Upper lobe of right lung (tissue), 1 donor: ENCODE data around the gene RBM10. TPM values are rescaled to one million over a fixed set of nuclear protein-coding genes. Genes with fewer than 3 reads are reported as not detected.

ENCODE experiments used
- ATAC-seq: fragments of 200-7000 bp; cut with Tn5 transposase; one replicate; pipeline ENCODE4 v1.9.1; 2020; ENCODE audit warnings: mild to moderate bottlenecking, moderate library complexity
- DNase-seq: peaks from one replicate; pipeline ENCODE4 v3.0.0-alpha.2; 2020
- H3K27ac ChIP-seq: fragments of 200-600 bp; one replicate; pipeline ENCODE4 v1.8.0; 2022
- H3K27me3 ChIP-seq: fragments of 200-600 bp; one replicate; pipeline ENCODE4 v1.8.0; 2022; ENCODE audit warnings: mild to moderate bottlenecking
- H3K36me3 ChIP-seq: fragments of 200-600 bp; one replicate; pipeline ENCODE4 v1.8.0; 2022
- H3K4me1 ChIP-seq: fragments of 200-600 bp; one replicate; pipeline ENCODE4 v1.8.0; 2022
- H3K4me3 ChIP-seq: fragments of 200-600 bp; one replicate; pipeline ENCODE4 v1.8.0; 2022; ENCODE audit warnings: mild to moderate bottlenecking
- H3K9me3 ChIP-seq: fragments of 200-600 bp; one replicate; pipeline ENCODE4 v1.8.0; 2022
- intact Hi-C: fragments of 100-400 bp; cut with DNase I; formaldehyde crosslinking; loops from one replicate; pipeline ENCODE4 v1.11.0; 2022
- total RNA-seq: library from RNA; stranded (reverse); fragmentation: NEBNext Ultra II Directional; extraction: Animal tissue kit (Norgen Biotek cat#: 25700); gene quantifications from one replicate; pipeline ENCODE4 v1.2.1, GENCODE V29; 2021
- TF ChIP-seq, protein P1 (sequence below): fragments of 200-600 bp; IDR thresholded peaks from one replicate; pipeline ENCODE4 v1.8.0; 2022; ENCODE audit warnings: antibody characterized with exemption
- donor health status: DM: no; HTN: yes; CAD: no; lungs with severe emphysema.

The RBM10 gene
- total RNA-seq, 1 donor from 2014 or later = 31.9 TPM

DNA sequence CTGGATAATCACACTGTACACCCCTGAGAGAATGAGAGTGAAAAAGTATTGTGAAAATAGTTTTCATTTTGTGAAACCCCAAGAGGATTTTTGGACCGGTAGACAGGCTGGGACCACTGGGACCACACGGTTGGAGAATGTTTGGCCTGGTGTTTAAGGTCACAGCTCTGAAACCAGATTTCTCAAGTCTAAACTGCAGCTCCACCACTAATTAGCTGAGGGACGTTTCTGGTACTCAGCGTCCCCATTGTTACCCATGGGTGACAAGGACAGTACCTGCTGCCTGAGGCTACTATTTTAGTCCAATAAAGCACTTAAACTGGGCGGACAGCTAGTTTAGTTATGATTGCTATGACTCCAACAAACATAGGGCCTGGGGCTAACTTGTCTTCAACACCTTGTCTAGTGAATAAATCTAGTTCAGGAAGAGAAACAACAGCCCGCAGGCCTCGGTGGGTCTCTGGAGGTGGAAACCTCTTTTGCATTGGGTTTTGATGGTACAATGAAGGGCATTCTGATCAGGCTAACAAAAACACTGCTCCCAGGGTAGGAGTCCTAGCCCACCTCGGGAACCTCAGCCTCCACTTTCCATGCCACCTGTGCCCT is 87.3 kb downstream of the RBM10 start:
- intact Hi-C loops = no loop called here
- DNase-seq = no peak

GRCh38 chrX:47232803-47233332 is 87.8 kb downstream of the RBM10 start, which contains the start of gene USP11:
Gene USP11 (plus strand): TSS chrX:47233009. CDS start chrX:47233044, 35 bp downstream.
- Histone ChIP-seq H3K4me3 (peak within 1 kb of the TSS; percentile 60), H3K27me3 (no peaks in the 10 kb centered on the region), H3K9me3 (no peaks in the 10 kb centered on the region), H3K36me3 (peaks cover 11% of the 10 kb centered on the region), H3K4me1 (peaks cover 5% of the 10 kb centered on the region), H3K27ac (peak within 1 kb of the TSS; percentile 97)
- intact Hi-C loops = no loop called here
- ATAC-seq (peak; percentile 44), DNase-seq (peak; percentile 77)
- TF ChIP-seq, protein P1, sequence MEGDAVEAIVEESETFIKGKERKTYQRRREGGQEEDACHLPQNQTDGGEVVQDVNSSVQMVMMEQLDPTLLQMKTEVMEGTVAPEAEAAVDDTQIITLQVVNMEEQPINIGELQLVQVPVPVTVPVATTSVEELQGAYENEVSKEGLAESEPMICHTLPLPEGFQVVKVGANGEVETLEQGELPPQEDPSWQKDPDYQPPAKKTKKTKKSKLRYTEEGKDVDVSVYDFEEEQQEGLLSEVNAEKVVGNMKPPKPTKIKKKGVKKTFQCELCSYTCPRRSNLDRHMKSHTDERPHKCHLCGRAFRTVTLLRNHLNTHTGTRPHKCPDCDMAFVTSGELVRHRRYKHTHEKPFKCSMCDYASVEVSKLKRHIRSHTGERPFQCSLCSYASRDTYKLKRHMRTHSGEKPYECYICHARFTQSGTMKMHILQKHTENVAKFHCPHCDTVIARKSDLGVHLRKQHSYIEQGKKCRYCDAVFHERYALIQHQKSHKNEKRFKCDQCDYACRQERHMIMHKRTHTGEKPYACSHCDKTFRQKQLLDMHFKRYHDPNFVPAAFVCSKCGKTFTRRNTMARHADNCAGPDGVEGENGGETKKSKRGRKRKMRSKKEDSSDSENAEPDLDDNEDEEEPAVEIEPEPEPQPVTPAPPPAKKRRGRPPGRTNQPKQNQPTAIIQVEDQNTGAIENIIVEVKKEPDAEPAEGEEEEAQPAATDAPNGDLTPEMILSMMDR = no peak

More for the DNA sequence above, 87.3 kb downstream of the RBM10 start:
- peak overlapping the region; percentile 60 for H3K4me3 ChIP-seq
- TF ChIP-seq, protein P1 = no peak
- ATAC-seq = no peak
- H3K27ac ChIP-seq = peak overlapping the region; percentile 97
- H3K36me3 ChIP-seq = peaks cover 16% of the 10 kb centered on the region
- peaks cover 5% of the 10 kb centered on the region for H3K4me1 ChIP-seq
- H3K27me3 ChIP-seq = no peaks in the 10 kb centered on the region
- no peaks in the 10 kb centered on the region for H3K9me3 ChIP-seq

DNA sequence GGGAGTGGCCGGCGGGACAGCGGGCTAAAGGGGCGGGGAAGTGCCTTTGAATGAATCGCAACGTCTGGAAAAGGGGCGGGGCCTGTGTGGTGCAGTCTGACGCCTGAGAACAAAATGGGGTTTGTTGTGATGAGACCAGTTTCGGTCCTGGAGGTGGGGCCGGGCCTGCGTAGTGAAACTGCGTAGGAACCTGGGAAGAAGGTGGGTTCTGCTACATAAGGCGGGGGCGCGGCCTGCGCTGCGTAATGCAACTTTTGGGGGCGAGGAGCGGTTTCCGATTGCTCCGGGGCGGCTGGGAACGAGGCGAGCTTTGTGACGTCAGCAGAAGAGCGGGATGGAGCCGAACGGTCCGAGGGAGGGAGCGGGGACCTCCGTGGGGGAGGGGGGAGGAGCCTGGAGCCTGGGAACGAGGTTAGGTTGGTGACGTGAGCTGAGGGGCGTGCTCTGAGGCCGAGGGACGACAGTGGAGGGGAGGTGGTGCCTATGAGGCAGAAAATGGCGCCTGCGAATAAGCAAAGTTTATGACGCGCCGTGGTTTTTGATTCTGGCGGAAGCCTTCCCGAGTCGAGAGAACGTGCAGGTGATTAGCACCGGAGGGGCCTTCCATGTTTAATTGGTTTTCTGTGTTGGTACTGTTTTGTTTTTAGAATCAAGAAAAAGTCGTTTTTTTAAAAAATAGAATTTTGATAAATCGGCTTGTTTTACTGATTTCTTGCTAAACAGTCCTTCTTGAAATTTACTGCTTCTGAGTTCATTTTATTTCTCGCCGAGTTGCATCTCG is 88.5 kb downstream of the RBM10 start:
- peak; percentile 97 for ATAC-seq
- peak overlapping the region; percentile 60 for H3K4me3 ChIP-seq

DNA sequence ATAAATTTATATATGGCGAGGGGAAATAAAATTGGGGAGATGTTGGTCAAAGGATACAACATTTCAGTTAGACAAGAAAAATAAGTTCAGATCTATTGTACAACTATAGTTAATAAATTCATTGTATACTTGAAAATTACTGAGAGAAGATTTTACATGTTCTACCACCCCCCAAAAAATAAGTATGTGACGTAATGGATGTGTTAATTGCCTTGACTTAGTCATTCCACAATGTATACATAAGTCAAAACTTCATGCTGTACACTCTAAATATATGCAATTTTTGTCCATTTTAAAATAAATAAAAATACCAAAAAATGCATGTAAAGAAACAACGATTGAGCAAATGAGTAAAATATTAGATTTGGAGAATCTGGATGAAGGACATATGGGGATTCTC is 89.6 kb downstream of the RBM10 start:
- intact Hi-C loops = no loop called here
- no peaks in the 10 kb centered on the region for H3K9me3 ChIP-seq
- peak overlapping the region; percentile 97 for H3K27ac ChIP-seq
- H3K4me3 ChIP-seq = peak overlapping the region; percentile 60
- TF ChIP-seq, protein P1 = no peak
- ATAC-seq (no peak), DNase-seq (no peak)
- H3K27me3 ChIP-seq = no peaks in the 10 kb centered on the region
- H3K4me1 ChIP-seq = peaks cover 5% of the 10 kb centered on the region
- H3K36me3 ChIP-seq = no peaks in the 10 kb centered on the region

More for the DNA sequence above, 88.5 kb downstream of the RBM10 start:
- intact Hi-C loops = no loop called here
- H3K27me3 ChIP-seq = no peaks in the 10 kb centered on the region
- TF ChIP-seq, protein P1 = no peak
- peak overlapping the region; percentile 97 for H3K27ac ChIP-seq
- DNase-seq = peak; percentile 97
- H3K36me3 ChIP-seq = peaks cover 8% of the 10 kb centered on the region
- H3K4me1 ChIP-seq = peaks cover 5% of the 10 kb centered on the region
- no peaks in the 10 kb centered on the region for H3K9me3 ChIP-seq

DNA sequence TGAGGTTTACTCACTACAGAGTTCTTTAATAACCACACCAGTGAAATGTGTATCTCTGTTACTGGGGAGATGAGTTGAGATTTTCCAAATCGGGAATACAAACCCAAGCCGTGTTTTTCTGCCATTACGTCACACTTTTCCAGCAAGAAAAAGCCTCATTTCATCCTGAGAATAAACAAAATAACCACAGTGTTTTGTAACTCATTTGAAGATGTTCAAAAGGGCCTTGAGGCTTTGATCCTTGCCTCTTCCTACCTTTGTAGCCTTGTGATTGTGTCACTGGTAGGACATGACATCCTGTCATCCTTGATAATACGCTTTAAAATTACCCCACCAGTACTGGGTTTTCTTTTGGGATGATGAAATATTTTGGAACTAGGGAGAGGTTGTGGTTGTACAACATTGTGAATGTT is 90.7 kb downstream of the RBM10 start:
- Histone ChIP-seq H3K27ac (peak overlapping the region; percentile 6), H3K27me3 (no peaks in the 10 kb centered on the region), H3K4me3 (no peak overlapping the region), H3K4me1 (peaks cover 5% of the 10 kb centered on the region), H3K9me3 (no peaks in the 10 kb centered on the region), H3K36me3 (peaks cover 9% of the 10 kb centered on the region)
- ATAC-seq = no peak
- no peak for DNase-seq
- TF ChIP-seq, protein P1 = no peak
- intact Hi-C loops = no loop called here

Other genes starting within 250 kb of the RBM10 start
- 10.1 TPM for gene JADE3, start 232.8 kb upstream of the RBM10 start, total RNA-seq
- gene RGN, start 66.8 kb upstream of the RBM10 start, total RNA-seq = 15.4 TPM
- 57.4 TPM for gene NDUFB11, start 519 bp upstream of the RBM10 start, total RNA-seq
- 161 TPM for gene UBA1, start 48.6 kb downstream of the RBM10 start, total RNA-seq
- gene CDK16, start 73.5 kb downstream of the RBM10 start, total RNA-seq = 66.4 TPM
- 56.0 TPM for gene USP11, start 87.8 kb downstream of the RBM10 start, total RNA-seq
- gene ZNF157, start 225.4 kb downstream of the RBM10 start, total RNA-seq = 0.23 TPM